GM12878 (cell line): ENCODE data around the gene AGAP1. TPM values are rescaled to one million over a fixed set of nuclear protein-coding genes. Genes with fewer than 3 reads are reported as not detected.

Experiments used
- ATAC-seq: fragments of 200-7000 bp; cut with Tn5 transposase; 3 replicates; pipeline ENCODE4 v1.9.1; 2020; ENCODE audit warnings: mild to moderate bottlenecking, moderate library complexity
- BruUV-seq: library from RNA; stranded (reverse); fragments of 400-500 nt; replicated peaks from 2 replicates; lab custom pipeline; 2021; lab: Mats Ljungman, UMichigan
- CTCF ChIA-PET: fragments of 300-600 bp; sonication (Branson Sonifier 250); formaldehyde crosslinking; extraction: SDS; loops from one replicate; lab custom pipeline; 2021; ENCODE audit warnings: inconsistent platforms; lab: Yijun Ruan, JAX
- POLR2A ChIA-PET: fragments of 350-600 bp; formaldehyde crosslinking; extraction: SDS; loops from one replicate; lab custom pipeline; 2021; ENCODE audit warnings: inconsistent platforms; lab: Charles Lee
- RAD21 ChIA-PET: fragments of 300-600 bp; sonication (Branson Sonifier 250); formaldehyde crosslinking; loops from one replicate; lab custom pipeline; 2023; ENCODE audit warnings: antibody characterized with exemption; ENCODE audit not compliant: unreplicated experiment; lab: Charles Lee
- SMC1A ChIA-PET: fragments of 300-600 bp; sonication (Branson Sonifier 250); formaldehyde crosslinking; loops from one replicate; lab custom pipeline; 2023; ENCODE audit not compliant: unreplicated experiment, uncharacterized antibody; lab: Charles Lee
- DNase-seq: peaks from one replicate; pipeline ENCODE4 v3.0.0-alpha.2; 2011; ENCODE audit warnings: low read depth, low spot score
- FAIRE-seq: peaks from 3 replicates; lab custom pipeline; 2011; peaks lifted over from hg19 to GRCh38; lab: Jason Lieb, UNC
- H2AFZ ChIP-seq: 2 replicates; pipeline ENCODE4 v1.6.0; 2011; ENCODE audit warnings: low read depth, low read length, control low read depth; ENCODE audit not compliant: control insufficient read depth
- H3K27ac ChIP-seq: 2 replicates; pipeline ENCODE4 v1.5.1; 2011; ENCODE audit warnings: control low read depth; ENCODE audit not compliant: control insufficient read depth, insufficient read depth
- H3K27me3 ChIP-seq, 2 experiments: replicated peaks in 1 of 2; 2 replicates each; pipeline versions ENCODE4 v1.6.0 to v1.6.1; 2011; ENCODE audit warnings: low read length in 1 of 2; ENCODE audit not compliant: control insufficient read depth in 2 of 2, insufficient read depth in 2 of 2
- H3K36me3 ChIP-seq, 2 experiments: 2 replicates each; pipeline ENCODE4 v1.5.1; 2011; ENCODE audit warnings: low read length in 1 of 2; ENCODE audit not compliant: control insufficient read depth in 2 of 2, insufficient read depth in 2 of 2
- H3K4me1 ChIP-seq: 2 replicates; pipeline ENCODE4 v1.6.1; 2011; ENCODE audit warnings: mild to moderate bottlenecking, low read length, moderate library complexity, mixed read lengths; ENCODE audit not compliant: control insufficient read depth, insufficient read depth
- H3K4me2 ChIP-seq: 2 replicates; pipeline ENCODE4 v1.6.0; 2011; ENCODE audit warnings: control low read depth; ENCODE audit not compliant: control insufficient read depth, insufficient read depth
- H3K4me3 ChIP-seq: fragments of 200-600 bp; sonication (generic); 2 replicates; pipeline ENCODE4 v1.5.1; 2016
- H3K79me2 ChIP-seq: 2 replicates; pipeline ENCODE4 v1.6.0; 2011; ENCODE audit warnings: low read length; ENCODE audit not compliant: control insufficient read depth, insufficient read depth
- H3K9ac ChIP-seq: 2 replicates; pipeline ENCODE4 v1.8.0; 2011; ENCODE audit warnings: low read length, control low read depth, mixed read lengths; ENCODE audit not compliant: control insufficient read depth, insufficient read depth
- H3K9me3 ChIP-seq: replicated peaks from 3 replicates; pipeline ENCODE4 v1.5.1; 2011; ENCODE audit warnings: mild to moderate bottlenecking, low read length; ENCODE audit not compliant: control insufficient read depth, insufficient read depth
- H4K20me1 ChIP-seq: 2 replicates; pipeline ENCODE4 v1.6.0; 2011; ENCODE audit not compliant: control insufficient read depth, insufficient read depth
- BHLHE40 ChIP-seq, 2 experiments: fragments of 450-650 bp in 1 of 2; IDR thresholded peaks; 2 replicates each; pipeline ENCODE4 v1.6.1; 2011 to 2017; ENCODE audit warnings: low read depth in 2 of 2, borderline replicate concordance in 1 of 2, improper control_type of control experiment in 1 of 2, low read length in 1 of 2, mild to moderate bottlenecking in 1 of 2
- BMI1 ChIP-seq: fragments of 450-650 bp; IDR thresholded peaks from 2 replicates; pipeline ENCODE4 v1.6.1; 2016; ENCODE audit warnings: mild to moderate bottlenecking, moderate library complexity, borderline replicate concordance
- CEBPB ChIP-seq, 2 experiments: fragments of 150-350 bp in 1 of 2; IDR thresholded peaks; 2 replicates each; pipeline ENCODE4 v1.6.1; 2012 to 2014; ENCODE audit warnings: low read depth in 2 of 2, low read length in 2 of 2, borderline replicate concordance in 1 of 2, inconsistent platforms in 1 of 2
- CHD1 ChIP-seq: IDR thresholded peaks from 2 replicates; pipeline ENCODE4 v1.6.1; 2012; ENCODE audit warnings: low read depth, low read length, improper control_type of control experiment
- CREB1 ChIP-seq: IDR thresholded peaks from 2 replicates; pipeline ENCODE4 v1.6.1; 2012; ENCODE audit warnings: low read depth, mild to moderate bottlenecking, inconsistent platforms
- HSF1 ChIP-seq: fragments of 150-350 bp; IDR thresholded peaks from 2 replicates; pipeline ENCODE4 v1.6.1; 2014; ENCODE audit warnings: mild to moderate bottlenecking, low read depth, low read length
- MTA3 ChIP-seq: IDR thresholded peaks from 2 replicates; pipeline ENCODE4 v1.6.1; 2012; ENCODE audit warnings: low read length, inconsistent platforms, borderline replicate concordance
- PKNOX1 ChIP-seq: fragments of 450-650 bp; IDR thresholded peaks from 2 replicates; pipeline ENCODE4 v1.6.1; 2016; ENCODE audit warnings: mild to moderate bottlenecking
- PML ChIP-seq: IDR thresholded peaks from 2 replicates; pipeline ENCODE4 v1.6.1; 2012; ENCODE audit warnings: low read length, inconsistent platforms
- POLR2A ChIP-seq: IDR thresholded peaks from 2 replicates; pipeline ENCODE4 v1.6.1; 2011; ENCODE audit warnings: low read depth, mild to moderate bottlenecking, low read length
- SIN3A ChIP-seq: IDR thresholded peaks from 2 replicates; pipeline ENCODE4 v1.6.1; 2012; ENCODE audit warnings: low read depth, low read length, improper control_type of control experiment
- SREBF1 ChIP-seq: IDR thresholded peaks from 2 replicates; pipeline ENCODE4 v1.6.1; 2012; ENCODE audit warnings: mild to moderate bottlenecking, low read length
- ZNF274 ChIP-seq: IDR thresholded peaks from one replicate; pipeline ENCODE4 v1.8.0; 2011; ENCODE audit not compliant: insufficient read length, insufficient read depth
- ZNF622 ChIP-seq: fragments of 450-650 bp; IDR thresholded peaks from 2 replicates; pipeline ENCODE4 v1.6.1; 2017; ENCODE audit warnings: mild to moderate bottlenecking, inconsistent platforms
- WGBS: methylation state at CpG from one replicate; pipeline ENCODE4 v1.1.6; 2016; ENCODE audit warnings: low lambda C conversion rate; ENCODE audit not compliant: insufficient replicate concordance, insufficient coverage; ENCODE audit errors: missing lambda C conversion rate; 5-methylcytosine and 5-hydroxymethylcytosine counted together
- in situ Hi-C: fragments of 300-500 bp; cut with MboI; formaldehyde crosslinking; loops from 9 replicates; pipeline ENCODE4 v1.14.3; 2018; ENCODE audit warnings: mixed read lengths
- intact Hi-C: fragments of 100-400 bp; cut with micrococcal nuclease; formaldehyde crosslinking; loops from one replicate; pipeline ENCODE4 v1.14.2; 2022; ENCODE audit not compliant: unreplicated experiment
- polyA plus RNA-seq, 11 experiments: library from polyadenylated mRNA; depleted of rRNA in 4 of 11; unstranded in 6 of 11; stranded (reverse) in 5 of 11; fragments of >200 nt; fragmentation: Nextera tagmentation in 4 of 11; fragmentation: Illumina TruSeq in 1 of 11; extraction: Ambion mirVana in 4 of 11; extraction: Trizol in 1 of 11; gene quantifications; 1 replicate in 1 of 11; 2 replicates in 10 of 11; pipeline versions ENCODE4 v1.2.1 to v1.2.3, GENCODE V29; 2011 to 2016; ENCODE audit warnings: inconsistent platforms in 2 of 11, missing spikeins in 2 of 11, low read depth in 1 of 11
- total RNA-seq, 4 experiments: library from RNA; depleted of rRNA in 3 of 4; stranded (reverse); fragments of >200 nt in 3 of 4; fragmentation: Illumina TruSeq in 1 of 4; extraction: Trizol in 1 of 4; gene quantifications; 2 replicates each; pipeline versions ENCODE4 v1.2.1 to v1.2.3, GENCODE V29; 2013 to 2021
- TF ChIP-seq, protein P1 (sequence below): IDR thresholded peaks from 2 replicates; pipeline ENCODE4 v1.6.1; 2012; ENCODE audit warnings: low read depth, low read length, improper control_type of control experiment

The AGAP1 gene
- total and polyA plus RNA-seq, 10 of the 15 experiments (the other 5 are each of a cell fraction or from before 2014, with no cell fraction given), result 0.05 to 0.15 (median 0.06) TPM; not detected in 7

DNA sequence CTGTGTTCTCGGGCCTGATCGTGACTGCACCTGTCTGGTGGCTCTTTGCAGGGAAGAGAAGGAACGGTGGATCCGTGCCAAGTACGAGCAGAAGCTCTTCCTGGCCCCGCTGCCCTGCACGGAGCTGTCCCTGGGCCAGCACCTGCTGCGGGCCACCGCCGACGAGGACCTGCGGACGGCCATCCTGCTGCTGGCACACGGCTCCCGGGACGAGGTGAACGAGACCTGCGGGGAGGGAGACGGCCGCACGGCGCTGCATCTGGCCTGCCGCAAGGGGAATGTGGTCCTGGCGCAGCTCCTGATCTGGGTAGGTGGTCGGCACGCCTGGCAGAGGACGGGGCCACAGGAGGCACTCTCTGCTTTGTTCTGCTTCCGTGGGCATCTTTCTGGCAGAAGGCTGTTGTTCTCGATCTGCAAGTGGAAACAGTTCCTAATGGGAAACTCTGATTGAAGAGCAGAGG is 626.3 kb downstream of the AGAP1 start (continued):
- no peak for TF ChIP-seq HSF1
- TF ChIP-seq CREB1, result no peak
- no peak for TF ChIP-seq MTA3

GRCh38 chr2:236120829-236121228 is 627.0 kb downstream of the AGAP1 start:
- Histone ChIP-seq H3K27me3 (no peaks in the 10 kb centered on the region; a peak in 2 of 4 replicates), H3K4me3 (no peak overlapping the region), H3K79me2 (no peaks in the 10 kb centered on the region), H3K27ac (no peak overlapping the region), H3K4me2 (no peak overlapping the region), H3K9me3 (no peaks in the 10 kb centered on the region), H3K4me1 (no peaks in the 10 kb centered on the region), H4K20me1 (no peaks in the 10 kb centered on the region), H3K36me3 (no peaks in the 10 kb centered on the region), H2AFZ (no peak overlapping the region), H3K9ac (no peak overlapping the region)
- CTCF ChIA-PET, result no interaction called here
- POLR2A ChIA-PET, result no interaction called here
- SMC1A ChIA-PET, result no interaction called here
- in situ Hi-C loops (no loop called here), intact Hi-C loops (no loop called here)
- no TSS peak for BruUV-seq
- TF ChIP-seq BMI1, result no peak
- FAIRE-seq (no peak), ATAC-seq (no peak), DNase-seq (no peak)
- WGBS, result 17% methylated on average over 5 of the region's 5 CpGs
- RAD21 ChIA-PET, result no interaction called here

DNA sequence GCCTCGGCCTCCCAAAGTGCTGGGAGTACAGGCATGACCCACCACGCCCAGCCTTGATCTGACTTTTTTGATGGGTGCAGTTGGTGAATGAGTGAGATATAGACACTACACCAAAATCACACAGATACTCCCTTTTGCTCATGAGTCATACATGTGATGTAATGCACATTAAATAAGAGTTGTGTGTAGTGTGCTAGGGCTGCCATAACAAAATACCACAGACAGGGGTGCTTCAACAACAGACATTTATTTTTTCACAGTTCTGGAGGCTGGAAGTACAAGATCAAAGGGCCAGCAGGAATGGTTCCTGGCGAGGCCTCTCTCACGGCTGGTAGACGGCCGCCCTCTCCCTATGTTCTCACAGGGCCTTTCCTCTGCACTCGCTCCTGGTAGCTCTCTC is 627.7 kb downstream of the AGAP1 start:
- H3K9me3 ChIP-seq, result no peaks in the 10 kb centered on the region
- H3K27ac ChIP-seq, result no peak overlapping the region
- no peaks in the 10 kb centered on the region; a peak in 2 of 4 replicates for H3K27me3 ChIP-seq
- TF ChIP-seq SIN3A, result no peak
- TF ChIP-seq MTA3, result no peak
- no peak for TF ChIP-seq POLR2A
- TF ChIP-seq BHLHE40 (IDR thresholded peaks at IDR 0.05; ENCODE audit: borderline replicate concordance in 1 of 2, low read depth in 2 of 2, low read length in 1 of 2), result no peak
- no peak for TF ChIP-seq CEBPB (IDR thresholded peaks at IDR 0.05; ENCODE audit: borderline replicate concordance in 1 of 2, low read depth in 2 of 2, low read length in 2 of 2)
- TF ChIP-seq ZNF622, result no peak
- TF ChIP-seq PML, result no peak
- TF ChIP-seq ZNF274, result no peak
- TF ChIP-seq CHD1, result no peak
- TF ChIP-seq, protein P1, sequence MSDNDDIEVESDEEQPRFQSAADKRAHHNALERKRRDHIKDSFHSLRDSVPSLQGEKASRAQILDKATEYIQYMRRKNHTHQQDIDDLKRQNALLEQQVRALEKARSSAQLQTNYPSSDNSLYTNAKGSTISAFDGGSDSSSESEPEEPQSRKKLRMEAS, result no peak
- TF ChIP-seq SREBF1, result no peak
- no peak for TF ChIP-seq PKNOX1
- TF ChIP-seq, all 136 proteins: peak for 0
- H2AFZ ChIP-seq, result no peak overlapping the region
- intact Hi-C loops, result no loop called here
- SMC1A ChIA-PET, result no interaction called here
- H4K20me1 ChIP-seq, result no peaks in the 10 kb centered on the region
- POLR2A ChIA-PET, result no interaction called here
- CTCF ChIA-PET, result no interaction called here
- H3K4me3 ChIP-seq, result no peak overlapping the region
- in situ Hi-C loops, result no loop called here
- ATAC-seq, result no peak
- RAD21 ChIA-PET, result no interaction called here
- no peaks in the 10 kb centered on the region for H3K4me1 ChIP-seq
- WGBS, result 13% methylated on average over 7 of the region's 7 CpGs
- no peak for FAIRE-seq
- no peaks in the 10 kb centered on the region for H3K36me3 ChIP-seq
- H3K9ac ChIP-seq, result no peak overlapping the region
- no peaks in the 10 kb centered on the region for H3K79me2 ChIP-seq
- no peak for DNase-seq
- no peak overlapping the region for H3K4me2 ChIP-seq
- no TSS peak for BruUV-seq
